ENCODE data around the gene ELP2.
"Not testable (repeated sequence)": the region's sequence is repeated elsewhere in the genome, so short reads cannot be mapped to it uniquely, and the experiment has no call there.

The ELP2 gene

GRCh38 chr18:36194600-36195315 is 65.1 kb downstream of the ELP2 start:
- DNase-seq, result no peak

- no peak for DNase-seq
Observed at GRCh38 chr18:36195427-36196122, 65.9 kb downstream of the ELP2 start.

DNA sequence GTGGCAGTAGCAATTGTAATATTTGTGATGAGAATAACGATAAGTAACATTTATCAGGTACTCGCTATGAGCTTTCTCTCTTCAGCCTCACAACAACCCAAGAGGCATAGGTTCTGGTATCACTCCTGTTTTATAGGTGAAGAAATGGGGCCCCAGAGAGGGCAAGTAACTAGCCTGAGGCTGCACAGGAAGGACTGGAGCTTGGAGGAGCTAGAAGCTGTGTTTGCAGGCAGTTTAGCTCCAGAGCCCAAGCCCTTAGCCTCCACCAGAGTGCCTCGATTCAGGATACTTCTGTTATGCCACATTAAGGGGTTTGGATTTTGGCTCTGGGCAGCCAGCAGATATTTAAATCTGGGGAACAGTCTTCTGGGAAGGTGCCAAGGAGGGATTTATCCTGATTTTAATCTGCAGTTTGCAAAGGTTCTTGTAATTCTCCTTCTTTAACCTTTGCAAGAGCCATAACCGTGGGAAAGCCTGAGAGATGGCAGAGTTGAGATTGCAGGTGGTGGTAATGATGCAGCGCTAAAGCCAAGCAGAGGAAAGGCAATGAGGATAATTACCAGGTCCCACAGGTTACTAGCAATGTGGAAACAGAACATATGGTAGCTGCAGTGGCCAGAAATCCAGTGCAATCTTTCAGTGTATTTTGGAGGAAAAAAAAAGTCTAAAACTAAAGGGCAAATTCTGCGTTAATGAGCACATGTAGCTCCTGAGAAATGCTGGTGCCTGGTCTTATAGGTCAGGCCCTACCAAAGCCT is 66.7 kb downstream of the ELP2 start:
- peak; percentile 24 for DNase-seq

DNA sequence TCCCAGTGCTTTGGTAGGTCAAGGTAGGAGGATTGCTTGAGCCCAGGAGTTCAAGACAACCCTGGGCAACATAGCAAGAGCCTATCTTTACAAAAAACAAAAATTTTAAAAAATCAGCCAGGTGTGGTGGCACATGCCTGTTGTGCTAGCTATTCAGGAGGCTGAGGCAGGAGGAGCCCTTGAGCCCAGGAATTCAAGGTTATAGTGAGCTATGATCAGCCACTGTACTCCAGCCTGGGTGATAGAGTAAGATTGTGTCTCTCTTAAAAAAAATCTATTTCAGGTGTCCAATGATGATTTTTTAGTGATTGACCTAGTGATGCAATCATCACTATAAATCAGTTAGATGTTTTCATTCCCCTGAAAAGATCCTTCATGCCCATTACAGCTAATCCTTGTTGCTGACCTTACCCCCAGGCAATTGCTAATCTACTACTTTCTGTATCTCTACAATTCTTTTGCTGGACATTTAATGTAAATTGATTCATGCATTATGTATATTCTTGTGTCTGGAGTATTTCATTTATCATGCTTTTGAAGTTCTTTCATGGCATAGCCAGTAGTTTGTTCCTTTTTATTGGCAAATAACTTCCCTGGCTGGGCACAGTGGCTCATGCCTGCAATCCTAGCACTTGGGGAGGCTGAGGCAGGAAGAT is 67.9 kb downstream of the ELP2 start:
- no peak for DNase-seq

DNA sequence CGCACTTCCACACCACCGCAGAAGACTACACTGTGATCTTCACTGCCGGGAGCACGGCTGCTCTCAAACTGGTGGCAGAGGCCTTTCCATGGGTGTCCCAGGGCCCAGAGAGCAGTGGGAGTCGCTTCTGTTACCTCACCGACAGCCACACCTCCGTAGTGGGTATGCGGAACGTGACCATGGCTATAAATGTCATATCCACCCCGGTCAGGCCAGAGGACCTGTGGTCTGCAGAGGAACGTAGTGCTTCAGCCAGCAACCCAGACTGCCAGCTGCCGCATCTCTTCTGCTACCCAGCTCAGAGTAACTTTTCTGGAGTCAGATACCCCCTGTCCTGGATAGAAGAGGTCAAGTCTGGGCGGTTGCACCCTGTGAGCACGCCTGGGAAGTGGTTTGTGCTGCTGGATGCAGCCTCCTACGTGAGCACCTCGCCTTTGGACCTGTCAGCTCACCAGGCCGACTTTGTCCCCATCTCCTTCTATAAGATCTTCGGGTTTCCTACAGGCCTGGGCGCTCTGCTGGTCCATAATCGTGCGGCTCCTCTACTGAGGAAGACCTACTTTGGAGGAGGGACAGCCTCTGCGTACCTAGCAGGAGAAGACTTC is 70.1 kb downstream of the ELP2 start:
- DNase-seq, result no peak

- no peak for DNase-seq
Observed at GRCh38 chr18:36200354-36200771, 70.7 kb downstream of the ELP2 start.

DNA sequence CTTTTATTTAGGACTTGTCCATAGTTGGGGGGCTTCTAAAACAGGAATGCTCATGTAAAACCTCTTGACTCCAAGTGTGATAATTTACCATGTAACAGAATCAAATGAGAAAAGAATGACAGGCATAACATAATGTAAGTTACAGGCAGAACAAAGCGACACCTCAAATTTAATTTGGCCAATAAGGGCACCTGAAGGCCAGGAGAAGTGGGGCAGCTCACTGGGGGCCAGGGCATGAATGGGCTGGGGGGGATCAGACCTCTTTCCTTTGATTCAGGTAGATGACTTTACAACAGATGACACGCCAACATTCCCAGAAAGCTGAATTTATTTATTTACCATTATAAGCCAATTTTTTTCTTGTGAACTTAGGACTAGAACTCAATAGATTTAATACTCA is 72.1 kb downstream of the ELP2 start:
- DNase-seq, result no peak

DNA sequence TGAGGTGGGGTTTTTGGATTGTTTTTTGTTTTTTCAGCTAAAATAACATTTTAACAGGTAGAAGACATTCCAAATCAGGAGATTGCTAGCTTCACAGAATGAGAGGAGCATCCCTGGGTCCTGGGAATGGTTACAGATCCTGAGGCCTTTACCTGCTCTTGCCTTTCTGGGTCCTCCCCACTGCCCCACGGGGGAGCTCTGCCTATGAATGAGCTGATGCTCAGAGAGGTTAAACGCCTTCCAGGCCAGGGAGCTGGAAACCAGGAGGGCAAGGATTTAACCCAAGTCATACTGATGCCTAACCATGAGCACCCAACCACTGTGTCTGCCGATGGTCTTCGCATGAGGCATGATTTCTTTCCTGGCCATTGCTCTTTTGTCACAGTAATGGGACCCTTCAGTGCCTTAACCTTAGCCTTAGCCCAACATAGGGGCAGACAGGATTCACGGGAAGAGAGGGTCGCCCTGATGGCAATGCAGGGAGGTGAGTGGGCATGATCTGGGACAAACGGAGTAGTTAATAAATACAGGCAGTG is 73.7 kb downstream of the ELP2 start:
- DNase-seq, result no peak

DNA sequence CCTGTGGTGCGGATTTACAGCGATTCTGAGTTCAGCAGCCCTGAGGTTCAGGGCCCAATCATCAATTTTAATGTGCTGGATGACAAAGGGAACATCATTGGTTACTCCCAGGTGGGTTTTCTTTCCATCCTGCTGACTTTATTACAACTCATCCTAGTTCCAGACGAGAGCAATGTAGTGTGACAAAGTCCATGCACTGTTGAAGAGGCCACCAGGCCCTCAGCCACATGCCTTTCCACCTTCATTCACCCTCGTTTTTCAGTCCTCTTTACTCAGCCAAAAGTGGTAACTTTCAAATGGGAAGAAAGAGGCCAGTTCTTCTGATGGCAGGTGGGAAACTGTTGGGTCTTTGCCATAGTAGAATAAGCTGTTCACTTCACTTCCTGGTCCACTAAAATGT is 75.5 kb downstream of the ELP2 start:
- no peak for DNase-seq

GRCh38 chr18:36207303-36207702 is 77.6 kb downstream of the ELP2 start:
- DNase-seq, result no peak

DNA sequence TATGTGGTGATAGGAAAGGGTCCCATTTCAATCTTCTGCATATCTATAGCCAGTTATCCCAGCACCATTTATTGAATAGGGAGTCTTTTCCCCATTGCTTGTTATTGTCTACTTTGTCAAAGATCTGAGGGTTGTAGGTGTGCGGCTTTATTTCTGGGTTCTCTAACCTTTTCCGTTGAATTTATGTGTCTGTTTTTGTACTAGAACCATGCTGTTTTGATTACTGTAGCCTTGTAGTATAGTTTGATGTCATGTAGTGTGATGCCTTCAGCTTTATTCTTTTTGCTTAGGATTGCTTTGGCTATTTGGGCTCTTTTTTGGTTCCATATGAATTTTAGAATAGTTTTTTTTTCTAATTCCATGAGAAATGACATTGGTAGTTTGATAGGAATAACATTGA is 78.3 kb downstream of the ELP2 start:
- not testable (repeated sequence) for DNase-seq

DNA sequence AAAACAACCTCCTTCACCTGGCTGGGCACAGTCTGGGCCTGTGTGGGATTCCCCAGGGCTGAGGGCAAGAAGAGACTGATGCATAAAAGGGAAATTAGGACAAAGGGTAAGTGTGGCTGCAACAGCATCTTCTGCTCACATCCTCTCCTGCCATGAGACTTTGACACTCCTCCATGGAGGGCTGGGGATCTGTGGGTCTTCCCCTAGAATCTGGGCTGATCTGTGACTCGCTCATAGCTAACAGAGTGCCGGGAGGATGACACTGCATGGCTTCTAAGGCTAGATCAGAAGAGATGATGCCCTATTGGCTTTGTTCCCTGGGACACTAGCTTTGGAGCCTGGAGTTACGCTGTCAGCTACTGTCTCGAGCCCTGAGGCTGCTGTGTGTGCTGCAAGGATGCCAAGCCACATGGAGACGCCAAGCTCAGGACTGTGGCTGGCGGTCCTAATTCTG is 81.9 kb downstream of the ELP2 start:
- no peak for DNase-seq

DNA sequence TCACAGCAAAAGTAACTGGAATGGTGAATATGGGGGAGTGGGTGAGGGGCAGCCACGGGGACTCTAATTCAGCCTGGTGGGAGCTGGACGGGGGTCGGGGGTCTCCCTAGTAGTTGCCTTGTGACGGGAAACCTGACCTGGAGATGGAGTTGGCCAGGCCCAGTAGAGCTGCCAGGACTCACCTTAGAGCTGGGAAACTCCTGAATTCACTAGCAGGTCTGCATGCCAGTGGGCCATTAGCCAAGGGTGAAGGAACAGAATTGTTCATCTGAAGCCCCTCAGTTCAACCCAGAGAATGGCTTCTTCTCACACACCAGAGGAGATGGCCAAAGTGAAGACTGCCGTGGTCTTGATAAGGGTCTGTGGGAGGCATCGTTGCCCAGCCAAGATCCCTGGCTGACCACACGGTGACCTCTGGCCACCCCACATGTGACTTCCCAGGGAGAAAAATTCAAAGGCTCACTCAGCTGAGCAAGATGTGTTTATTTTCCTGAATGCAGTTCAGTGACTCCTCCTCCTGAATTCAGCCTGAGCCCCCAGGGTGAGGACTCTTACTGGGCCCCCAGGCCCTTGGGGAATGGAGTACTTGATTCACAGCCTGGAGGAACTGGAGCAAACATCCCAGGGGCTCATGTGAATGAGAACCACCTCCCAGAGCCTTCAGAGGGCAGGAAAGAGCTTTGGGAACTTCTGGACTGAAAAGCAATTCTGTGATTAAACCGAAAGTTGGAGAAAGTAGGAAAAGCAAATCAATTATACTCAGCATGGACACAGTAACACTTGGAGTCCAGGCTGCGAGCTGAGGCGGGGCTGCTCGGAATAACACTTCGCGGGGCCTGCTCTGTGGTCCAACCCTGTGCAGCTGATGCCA is 82.8 kb downstream of the ELP2 start:
- no peak for DNase-seq

DNA sequence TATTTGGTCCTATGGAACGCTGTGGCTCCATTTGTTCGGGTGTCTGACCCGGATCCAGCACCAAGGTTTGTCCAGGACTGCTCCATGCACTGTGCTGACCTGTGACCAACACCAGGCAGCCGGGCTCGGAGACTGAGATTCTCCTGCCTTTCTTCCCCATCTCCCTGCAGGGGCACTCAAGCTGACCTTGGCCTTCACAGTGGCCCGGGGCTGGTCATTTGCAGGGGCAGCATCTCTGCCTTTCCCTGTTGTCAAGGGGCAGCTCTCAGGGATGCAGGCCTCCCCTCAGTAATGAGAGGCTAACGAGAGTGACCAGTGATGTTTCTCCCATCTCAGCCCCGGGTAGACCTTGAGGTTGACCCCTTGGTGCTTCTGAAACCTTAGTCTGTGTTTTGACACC is 85.1 kb downstream of the ELP2 start:
- DNase-seq, result no peak

DNA sequence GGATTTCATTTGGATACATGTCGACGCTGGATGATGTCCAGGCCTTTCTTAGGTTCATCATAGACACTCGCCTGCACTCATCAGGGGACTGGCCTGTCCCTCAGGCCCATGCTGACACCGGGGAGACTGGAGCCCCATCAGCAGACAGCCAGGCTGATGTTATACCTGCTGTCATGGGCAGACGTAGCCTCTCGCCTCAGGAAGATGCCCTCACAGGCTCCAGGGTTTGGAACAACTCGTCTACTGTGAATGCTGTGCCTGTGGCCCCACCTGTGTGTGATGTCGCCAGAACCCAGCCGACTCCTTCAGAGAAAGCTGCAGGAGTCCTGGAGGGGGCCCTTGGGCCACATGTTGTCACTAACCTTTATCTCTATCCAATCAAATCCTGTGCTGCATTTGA is 85.9 kb downstream of the ELP2 start:
- no peak for DNase-seq

DNA sequence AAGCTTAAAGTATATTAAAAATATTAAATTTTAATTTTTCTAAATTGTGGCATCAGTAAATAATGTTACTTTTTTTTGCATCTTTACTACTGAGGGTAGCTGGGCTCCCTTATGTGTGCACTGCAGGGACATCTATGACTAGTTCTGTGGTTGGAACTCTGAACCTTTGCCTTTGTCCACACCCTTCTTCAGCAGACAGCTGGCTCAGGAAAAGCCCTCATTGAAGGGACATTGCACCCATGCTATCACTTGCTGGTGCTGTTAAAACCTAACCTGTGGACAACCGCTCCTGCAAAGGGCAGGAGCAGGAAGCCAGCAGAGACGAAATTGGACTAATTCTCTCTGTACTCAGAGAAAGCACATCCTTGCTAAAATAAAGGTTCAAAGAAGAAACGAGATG is 87.6 kb downstream of the ELP2 start:
- DNase-seq, result no peak

DNA sequence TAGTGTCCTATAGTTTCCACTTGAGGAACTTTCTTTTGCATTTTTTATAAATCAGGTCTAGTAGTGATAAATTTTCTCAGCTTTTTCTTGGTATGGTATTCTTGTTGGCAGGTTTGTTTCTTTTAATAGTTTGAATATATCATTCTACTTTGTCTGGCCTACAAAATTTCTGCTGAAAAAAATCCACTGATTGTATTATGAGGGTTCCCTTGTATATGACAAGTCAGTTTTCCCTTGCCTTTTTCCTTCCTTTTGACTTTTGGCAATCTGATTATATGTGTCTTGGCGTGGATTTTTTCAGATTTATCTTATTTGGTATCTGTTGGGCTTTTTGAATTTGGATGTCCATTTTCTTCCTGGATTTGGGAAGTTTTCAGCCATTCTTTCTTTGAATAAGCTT is 99.5 kb downstream of the ELP2 start:
- no peak for DNase-seq
